Caco-2 (cell line): ENCODE data around the gene TAPBP. TPM values are rescaled to one million over a fixed set of nuclear protein-coding genes. Genes with fewer than 3 reads are reported as not detected.
A peak's percentile ranks its signal among the peaks of the same experiment; 100 is the strongest.

Source experiments
- BruUV-seq: library from RNA; stranded (reverse); fragments of 400-500 nt; replicated peaks from 2 replicates; lab custom pipeline; 2021; lab: Mats Ljungman, UMichigan
- CTCF ChIA-PET: fragments of 300-600 bp; sonication (Branson Sonifier 250); formaldehyde crosslinking; loops from one replicate; lab custom pipeline; 2022; ENCODE audit warnings: antibody characterized with exemption; lab: Charles Lee
- POLR2A ChIA-PET: fragments of 300-600 bp; sonication (Branson Sonifier 250); formaldehyde crosslinking; loops from one replicate; lab custom pipeline; 2022; ENCODE audit warnings: antibody characterized with exemption; lab: Charles Lee
- DNase-seq, 2 experiments: peaks; one replicate each; pipeline versions ENCODE4 v3.0.0 to v3.0.0-alpha.2; 2020 to 2022
- H3K27me3 ChIP-seq: replicated peaks from 2 replicates; pipeline ENCODE4 v1.6.0; 2011; ENCODE audit warnings: low read length; ENCODE audit not compliant: control insufficient read depth, insufficient read depth
- H3K36me3 ChIP-seq: 2 replicates; pipeline ENCODE4 v1.5.1; 2011; ENCODE audit warnings: low read length; ENCODE audit not compliant: control insufficient read depth, insufficient read depth
- H3K4me1 ChIP-seq: fragments of 250-450 bp; sonication (Bioruptor Pico); 2 replicates; pipeline ENCODE4 v1.5.1; 2020; ENCODE audit warnings: mild to moderate bottlenecking
- H3K4me3 ChIP-seq: 2 replicates; pipeline ENCODE4 v1.5.1; 2011; ENCODE audit warnings: low read depth, mild to moderate bottlenecking, control low read depth, low read length
- H3K9me3 ChIP-seq: fragments of 250-450 bp; sonication (Bioruptor Pico); 2 replicates; pipeline ENCODE4 v1.5.1; 2020; ENCODE audit warnings: mild to moderate bottlenecking, moderate library complexity
- H3K27ac Mint-ChIP-seq: one replicate; pipeline ENCODE4 v1.8.0; 2022; ENCODE audit warnings: mixed read lengths; ENCODE audit not compliant: unreplicated experiment
- H3K27me3 Mint-ChIP-seq: one replicate; pipeline ENCODE4 v1.8.0; 2022; ENCODE audit warnings: mixed read lengths; ENCODE audit not compliant: insufficient read depth, unreplicated experiment
- H3K36me3 Mint-ChIP-seq: one replicate; pipeline ENCODE4 v1.8.0; 2022; ENCODE audit warnings: mild to moderate bottlenecking, mixed read lengths; ENCODE audit not compliant: insufficient read depth, unreplicated experiment
- H3K4me1 Mint-ChIP-seq: one replicate; pipeline ENCODE4 v1.8.0; 2022; ENCODE audit warnings: low read depth, mixed read lengths; ENCODE audit not compliant: unreplicated experiment
- H3K4me3 Mint-ChIP-seq: one replicate; pipeline ENCODE4 v1.8.0; 2022; ENCODE audit warnings: mild to moderate bottlenecking, moderate library complexity, mixed read lengths; ENCODE audit not compliant: unreplicated experiment
- H3K9me3 Mint-ChIP-seq: one replicate; pipeline ENCODE4 v1.8.0; 2022; ENCODE audit warnings: mixed read lengths; ENCODE audit not compliant: unreplicated experiment
- intact Hi-C: fragments of 100-400 bp; cut with micrococcal nuclease; formaldehyde crosslinking; loops from one replicate; pipeline ENCODE4 v1.10.0; 2022; ENCODE audit not compliant: unreplicated experiment
- total RNA-seq: library from RNA; stranded (reverse); gene quantifications from 2 replicates; pipeline ENCODE4 v1.2.3, GENCODE V29; 2022
- TF ChIP-seq, protein P1 (sequence below), 2 experiments: fragments of 200-600 bp in 1 of 2; IDR thresholded peaks; 1 replicate in 1 of 2; 2 replicates in 1 of 2; pipeline versions ENCODE4 v1.5.1 to v1.8.0; 2011 to 2022; ENCODE audit warnings: antibody characterized with exemption in 1 of 2, control low read depth in 1 of 2, inconsistent platforms in 1 of 2, low read depth in 1 of 2, low read length in 1 of 2, mild to moderate bottlenecking in 1 of 2, moderate library complexity in 1 of 2; ENCODE audit not compliant: insufficient read depth in 1 of 2, severe bottlenecking in 1 of 2, unreplicated experiment in 1 of 2

The TAPBP gene
- total RNA-seq, 1 experiment from 2014 or later, result 36.7 TPM

DNA sequence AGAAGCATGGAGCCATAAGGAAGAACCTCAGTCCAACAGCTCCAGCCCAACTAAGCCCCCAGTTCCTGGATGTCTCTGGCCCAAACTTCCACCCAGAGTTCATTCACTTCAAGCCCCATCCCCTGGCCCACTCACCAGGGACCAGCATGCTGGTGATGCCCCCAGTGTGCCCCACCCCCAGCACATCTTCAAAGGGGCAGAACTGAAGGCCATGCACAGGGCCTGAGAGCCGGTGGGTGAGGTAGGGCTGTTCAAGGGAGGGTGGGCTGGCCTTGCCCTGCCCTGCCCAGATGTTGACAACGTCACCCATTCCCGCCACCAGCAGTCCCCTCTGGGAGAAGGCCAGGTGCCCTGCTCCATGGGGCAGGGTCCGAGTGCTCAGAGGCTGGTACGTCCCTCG, 33.3 kb downstream of the TAPBP start:
- H3K27ac Mint-ChIP-seq, result no peak overlapping the region
- TF ChIP-seq, protein P1, sequence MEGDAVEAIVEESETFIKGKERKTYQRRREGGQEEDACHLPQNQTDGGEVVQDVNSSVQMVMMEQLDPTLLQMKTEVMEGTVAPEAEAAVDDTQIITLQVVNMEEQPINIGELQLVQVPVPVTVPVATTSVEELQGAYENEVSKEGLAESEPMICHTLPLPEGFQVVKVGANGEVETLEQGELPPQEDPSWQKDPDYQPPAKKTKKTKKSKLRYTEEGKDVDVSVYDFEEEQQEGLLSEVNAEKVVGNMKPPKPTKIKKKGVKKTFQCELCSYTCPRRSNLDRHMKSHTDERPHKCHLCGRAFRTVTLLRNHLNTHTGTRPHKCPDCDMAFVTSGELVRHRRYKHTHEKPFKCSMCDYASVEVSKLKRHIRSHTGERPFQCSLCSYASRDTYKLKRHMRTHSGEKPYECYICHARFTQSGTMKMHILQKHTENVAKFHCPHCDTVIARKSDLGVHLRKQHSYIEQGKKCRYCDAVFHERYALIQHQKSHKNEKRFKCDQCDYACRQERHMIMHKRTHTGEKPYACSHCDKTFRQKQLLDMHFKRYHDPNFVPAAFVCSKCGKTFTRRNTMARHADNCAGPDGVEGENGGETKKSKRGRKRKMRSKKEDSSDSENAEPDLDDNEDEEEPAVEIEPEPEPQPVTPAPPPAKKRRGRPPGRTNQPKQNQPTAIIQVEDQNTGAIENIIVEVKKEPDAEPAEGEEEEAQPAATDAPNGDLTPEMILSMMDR (IDR thresholded peaks at IDR 0.05; ENCODE audit: insufficient read depth in 1 of 2, low read depth in 1 of 2, low read length in 1 of 2, severe bottlenecking in 1 of 2, unreplicated experiment in 1 of 2), result no peak
- no peaks in the 10 kb centered on the region for H3K9me3 Mint-ChIP-seq
- H3K4me3 Mint-ChIP-seq, result no peak overlapping the region
- H3K27me3 Mint-ChIP-seq, result no peaks in the 10 kb centered on the region
- DNase-seq, result no peak
- Histone ChIP-seq H3K9me3 (no peaks in the 10 kb centered on the region), H3K4me1 (no peaks in the 10 kb centered on the region), H3K27me3 (no peaks in the 10 kb centered on the region), H3K4me3 (no peak overlapping the region), H3K36me3 (peaks cover 3% of the 10 kb centered on the region)
- intact Hi-C loops, result loop anchor here (1.0 kb wide), 2 partner anchors 19 to 32 kb away; no protein-coding TSS in a partner anchor
- BruUV-seq, result no TSS peak
- peaks cover 67% of the 10 kb centered on the region for H3K36me3 Mint-ChIP-seq
- H3K4me1 Mint-ChIP-seq, result no peaks in the 10 kb centered on the region
- ChIA-PET CTCF (interaction anchor here (1.1 to 2.6 kb wide), 2 partner anchors 17 to 19 kb away, joined by 3 to 7 read pairs; no protein-coding TSS in a partner anchor), POLR2A (no interaction called here)

- Histone ChIP-seq H3K9me3 (no peaks in the 10 kb centered on the region), H3K36me3 (peaks cover 3% of the 10 kb centered on the region), H3K4me1 (no peaks in the 10 kb centered on the region), H3K4me3 (no peak overlapping the region), H3K27me3 (no peaks in the 10 kb centered on the region)
- Mint-ChIP-seq H3K27me3 (no peaks in the 10 kb centered on the region), H3K9me3 (no peaks in the 10 kb centered on the region), H3K4me3 (no peak overlapping the region), H3K4me1 (no peaks in the 10 kb centered on the region), H3K36me3 (peaks cover 68% of the 10 kb centered on the region), H3K27ac (peak overlapping the region; percentile 33)
- POLR2A ChIA-PET, result interaction anchor here (0.6 kb wide), 2 partner anchors 27 to 130 kb away, joined by 3 to 6 read pairs; no protein-coding TSS in a partner anchor
- CTCF ChIA-PET, result interaction anchor here (0.6 to 2.6 kb wide), 3 partner anchors 9 to 337 kb away, joined by 4 to 7 read pairs (median 6); partner anchors contain the start of genes PFDN6 and WDR46
- intact Hi-C loops, result loop anchor here (1.0 kb wide), 2 partner anchors 19 to 32 kb away; no protein-coding TSS in a partner anchor
- no TSS peak for BruUV-seq
- peak; percentile 87 for DNase-seq
- TF ChIP-seq, protein P1 (IDR thresholded peaks at IDR 0.05; ENCODE audit: insufficient read depth in 1 of 2, low read depth in 1 of 2, low read length in 1 of 2, severe bottlenecking in 1 of 2, unreplicated experiment in 1 of 2), result peak; percentile 91 to 99
Measured at GRCh38 chr6:33279971-33280511, 33.8 kb downstream of the TAPBP start.

DNA sequence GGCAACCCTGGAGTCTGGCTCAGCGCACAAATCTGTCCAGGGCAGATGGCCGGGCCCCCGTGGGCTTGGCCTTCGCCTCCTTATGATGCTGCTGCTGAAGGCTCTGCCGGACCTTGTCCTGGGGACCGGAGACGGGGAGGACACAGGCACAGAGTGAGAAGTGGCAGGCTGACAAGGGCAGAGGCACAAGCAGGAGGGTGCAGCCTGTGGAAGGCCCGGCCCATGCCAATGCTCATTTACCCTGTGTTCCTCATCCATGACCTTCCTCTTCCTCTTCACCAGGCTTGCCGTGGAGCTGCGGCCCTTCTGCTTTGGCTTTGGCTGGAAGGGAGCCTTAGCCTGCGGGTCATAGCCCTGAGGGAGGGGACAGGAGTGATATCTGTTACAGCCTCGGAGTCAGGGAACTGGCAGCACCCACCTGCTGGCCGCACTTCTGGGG, 34.6 kb downstream of the TAPBP start:
- H3K36me3 Mint-ChIP-seq, result peaks cover 68% of the 10 kb centered on the region
- CTCF ChIA-PET, result interaction anchor here (0.5 to 2.6 kb wide), 7 partner anchors 10 to 336 kb away, joined by 3 to 8 read pairs (median 4); partner anchors contain the start of genes PFDN6, RGL2 and WDR46
- TF ChIP-seq, protein P1 (IDR thresholded peaks at IDR 0.05; ENCODE audit: insufficient read depth in 1 of 2, low read depth in 1 of 2, low read length in 1 of 2, severe bottlenecking in 1 of 2, unreplicated experiment in 1 of 2), result no peak
- no peak overlapping the region for H3K4me3 Mint-ChIP-seq
- H3K27me3 Mint-ChIP-seq, result no peaks in the 10 kb centered on the region
- no peaks in the 10 kb centered on the region for H3K9me3 Mint-ChIP-seq
- H3K27ac Mint-ChIP-seq, result peak overlapping the region; percentile 33
- Histone ChIP-seq H3K9me3 (no peaks in the 10 kb centered on the region), H3K4me3 (no peak overlapping the region), H3K27me3 (no peaks in the 10 kb centered on the region), H3K4me1 (peaks cover 3% of the 10 kb centered on the region), H3K36me3 (peaks cover 5% of the 10 kb centered on the region)
- H3K4me1 Mint-ChIP-seq, result peaks cover 7% of the 10 kb centered on the region
- intact Hi-C loops, result no loop called here
- POLR2A ChIA-PET, result interaction anchor here (0.6 to 3.0 kb wide), 2 partner anchors 10 to 131 kb away, joined by 3 to 10 read pairs; partner anchors contain the start of genes PFDN6 and WDR46
- BruUV-seq, result TSS peak; percentile 42
- no peak for DNase-seq
